ENCODE results near the gene SLC1A1.

DNA sequence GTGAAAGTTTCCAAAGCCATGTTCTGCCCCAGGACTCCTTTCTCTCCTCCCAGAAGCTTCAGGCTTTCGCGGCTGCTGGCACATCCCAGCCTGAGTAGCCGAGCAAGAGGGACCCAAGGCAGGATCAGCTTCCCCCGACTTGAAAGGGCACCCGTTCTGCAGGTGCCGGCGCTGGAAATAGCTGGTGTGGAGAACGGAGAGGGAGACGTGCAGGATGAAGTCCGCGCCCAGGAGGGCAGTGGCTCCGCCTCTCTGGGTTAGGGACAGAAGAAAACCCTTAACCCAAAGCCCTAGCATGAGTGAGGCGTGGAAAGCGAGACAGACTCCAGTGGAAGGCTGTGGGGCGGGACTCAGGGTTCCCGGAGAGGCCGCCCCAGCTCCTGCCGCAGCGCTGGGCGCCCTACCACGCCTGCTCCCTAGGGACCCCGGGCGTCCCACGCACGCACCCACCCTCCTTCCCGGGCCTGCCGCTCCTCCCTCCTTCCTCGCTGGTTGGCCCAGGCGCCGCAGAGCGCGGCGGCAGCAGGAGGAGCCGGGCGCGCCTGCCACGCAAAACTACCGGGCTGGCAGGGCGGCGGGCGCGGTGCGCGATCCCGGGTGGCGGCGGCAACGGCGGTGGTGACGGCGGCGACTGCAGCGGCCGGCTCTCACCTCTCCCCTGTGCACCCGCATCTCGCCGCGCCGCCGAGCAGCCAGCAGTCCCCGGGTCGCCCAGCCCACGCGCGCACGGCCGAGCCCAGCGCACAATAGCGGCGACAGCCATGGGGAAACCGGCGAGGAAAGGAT lies at the start of gene SLC1A1:
- TF ChIP-seq, protein P1, sequence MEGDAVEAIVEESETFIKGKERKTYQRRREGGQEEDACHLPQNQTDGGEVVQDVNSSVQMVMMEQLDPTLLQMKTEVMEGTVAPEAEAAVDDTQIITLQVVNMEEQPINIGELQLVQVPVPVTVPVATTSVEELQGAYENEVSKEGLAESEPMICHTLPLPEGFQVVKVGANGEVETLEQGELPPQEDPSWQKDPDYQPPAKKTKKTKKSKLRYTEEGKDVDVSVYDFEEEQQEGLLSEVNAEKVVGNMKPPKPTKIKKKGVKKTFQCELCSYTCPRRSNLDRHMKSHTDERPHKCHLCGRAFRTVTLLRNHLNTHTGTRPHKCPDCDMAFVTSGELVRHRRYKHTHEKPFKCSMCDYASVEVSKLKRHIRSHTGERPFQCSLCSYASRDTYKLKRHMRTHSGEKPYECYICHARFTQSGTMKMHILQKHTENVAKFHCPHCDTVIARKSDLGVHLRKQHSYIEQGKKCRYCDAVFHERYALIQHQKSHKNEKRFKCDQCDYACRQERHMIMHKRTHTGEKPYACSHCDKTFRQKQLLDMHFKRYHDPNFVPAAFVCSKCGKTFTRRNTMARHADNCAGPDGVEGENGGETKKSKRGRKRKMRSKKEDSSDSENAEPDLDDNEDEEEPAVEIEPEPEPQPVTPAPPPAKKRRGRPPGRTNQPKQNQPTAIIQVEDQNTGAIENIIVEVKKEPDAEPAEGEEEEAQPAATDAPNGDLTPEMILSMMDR (conservative IDR thresholded peaks at IDR 0.05): no peak
- TF ChIP-seq EZH2 (IDR thresholded peaks at IDR 0.05; ENCODE audit: low read depth): no peak
